H1 (cell line): ENCODE measurements around the gene SLIT3. TPM values are rescaled to one million over a fixed set of nuclear protein-coding genes. Genes with fewer than 3 reads are reported as not detected.

ENCODE experiments used
- CTCF ChIA-PET: fragments of 300-600 bp; sonication (Branson Sonifier 250); formaldehyde crosslinking; loops from one replicate; lab custom pipeline; 2021; ENCODE audit not compliant: partially characterized antibody; lab: Charles Lee
- POLR2A ChIA-PET: fragments of 300-600 bp; sonication (Branson Sonifier 250); formaldehyde crosslinking; loops from one replicate; lab custom pipeline; 2021; ENCODE audit warnings: inconsistent platforms; ENCODE audit not compliant: partially characterized antibody; lab: Charles Lee
- DNase-seq, 2 experiments: peaks; one replicate each; pipeline versions ENCODE4 v3.0.0 to v3.0.0-alpha.2; 2010 to 2022; ENCODE audit warnings: low spot score in 2 of 2, low read depth in 1 of 2, mixed read lengths in 1 of 2
- FAIRE-seq: peaks from 2 replicates; lab custom pipeline; 2011; peaks lifted over from hg19 to GRCh38; lab: Jason Lieb, UNC
- H2AFZ ChIP-seq: 2 replicates; pipeline ENCODE4 v1.8.1; 2012; ENCODE audit warnings: low read length, inconsistent platforms
- H2AK5ac ChIP-seq: 2 replicates; pipeline ENCODE4 v1.6.1; 2013; ENCODE audit warnings: low read depth, low read length
- H2BK120ac ChIP-seq: replicated peaks from 2 replicates; pipeline ENCODE3; 2013; ENCODE audit warnings: low read depth, low read length, inconsistent platforms
- H2BK12ac ChIP-seq: 2 replicates; pipeline ENCODE4 v1.6.1; 2013; ENCODE audit warnings: low read depth, low read length
- H2BK15ac ChIP-seq: 2 replicates; pipeline ENCODE4 v1.6.1; 2013; ENCODE audit warnings: low read length
- H2BK20ac ChIP-seq: 2 replicates; pipeline ENCODE4 v1.6.1; 2013; ENCODE audit warnings: low read length
- H2BK5ac ChIP-seq: 2 replicates; pipeline ENCODE4 v1.6.1; 2013; ENCODE audit warnings: low read depth, low read length
- H3K14ac ChIP-seq: 2 replicates; pipeline ENCODE4 v1.6.1; 2013; ENCODE audit warnings: inconsistent platforms; ENCODE audit not compliant: insufficient read length
- H3K18ac ChIP-seq: 2 replicates; pipeline ENCODE4 v1.6.1; 2013; ENCODE audit warnings: low read length; ENCODE audit errors: extremely low read depth
- H3K23ac ChIP-seq: 2 replicates; pipeline ENCODE4 v1.6.1; 2013; ENCODE audit warnings: inconsistent platforms; ENCODE audit not compliant: insufficient read length
- H3K23me2 ChIP-seq: 2 replicates; pipeline ENCODE4 v1.6.1; 2013; ENCODE audit warnings: low read depth, low read length
- H3K27ac ChIP-seq: 2 replicates; pipeline ENCODE4 v1.6.1; 2011; ENCODE audit warnings: low read depth, low read length, inconsistent platforms
- H3K27me3 ChIP-seq, 4 experiments: replicated peaks in 1 of 4; 1 replicate in 1 of 4; 2 replicates in 3 of 4; pipeline versions ENCODE4 v1.6.1 to v1.8.1; 2011 to 2013; ENCODE audit warnings: low read length in 3 of 4, mild to moderate bottlenecking in 3 of 4, inconsistent platforms in 2 of 4, mixed read lengths in 2 of 4, moderate library complexity in 1 of 4; ENCODE audit not compliant: control insufficient read depth in 3 of 4, insufficient read depth in 3 of 4; ENCODE audit errors: extremely low read depth in 1 of 4
- H3K36me3 ChIP-seq, 4 experiments: 2 replicates each; pipeline versions ENCODE4 v1.6.1 to v1.8.1; 2011 to 2013; ENCODE audit warnings: mild to moderate bottlenecking in 4 of 4, low read length in 3 of 4, moderate library complexity in 2 of 4, control low read depth in 1 of 4, inconsistent platforms in 1 of 4; ENCODE audit not compliant: insufficient read depth in 4 of 4, control insufficient read depth in 2 of 4
- H3K4ac ChIP-seq: replicated peaks from 2 replicates; pipeline ENCODE3; 2013; ENCODE audit warnings: low read length, low read depth, mixed read lengths, inconsistent platforms; ENCODE audit not compliant: insufficient read length
- H3K4me1 ChIP-seq, 4 experiments: replicated peaks in 1 of 4; 1 replicate in 1 of 4; 2 replicates in 3 of 4; pipeline versions ENCODE4 v1.6.1 to v1.8.1; 2011 to 2013; ENCODE audit warnings: low read length in 3 of 4, inconsistent platforms in 2 of 4, mixed read lengths in 1 of 4; ENCODE audit not compliant: insufficient read depth in 4 of 4, control insufficient read depth in 3 of 4
- H3K4me2 ChIP-seq, 2 experiments: 2 replicates each; pipeline versions ENCODE4 v1.6.1 to v1.8.1; 2011 to 2013; ENCODE audit warnings: low read depth in 2 of 2, low read length in 2 of 2, control low read depth in 1 of 2, inconsistent platforms in 1 of 2, mild to moderate bottlenecking in 1 of 2; ENCODE audit not compliant: insufficient read depth in 1 of 2
- H3K4me3 ChIP-seq, 4 experiments: fragments of 200-600, 300-600 bp in 1 of 4; sonication (generic), shearing (Covaris generic), sonication (Bioruptor Twin) in 1 of 4; 2 replicates each; pipeline versions ENCODE4 v1.5.1 to v1.8.1; 2011 to 2016; ENCODE audit warnings: low read length in 4 of 4, low read depth in 3 of 4, control low read depth in 2 of 4, inconsistent platforms in 2 of 4, mild to moderate bottlenecking in 2 of 4, mixed read lengths in 1 of 4, moderate library complexity in 1 of 4; ENCODE audit not compliant: insufficient read depth in 2 of 4; ENCODE audit errors: extremely low read depth in 1 of 4
- H3K56ac ChIP-seq: replicated peaks from 2 replicates; pipeline ENCODE3; 2013; ENCODE audit warnings: low read depth, mild to moderate bottlenecking, mixed read lengths, low read length, inconsistent platforms; ENCODE audit not compliant: insufficient read length
- H3K79me1 ChIP-seq: 2 replicates; pipeline ENCODE4 v1.6.1; 2013; ENCODE audit warnings: low read depth, low read length, control low read depth
- H3K79me2 ChIP-seq, 2 experiments: 2 replicates each; pipeline versions ENCODE4 v1.6.1 to v1.8.1; 2012 to 2013; ENCODE audit warnings: low read length in 2 of 2, mild to moderate bottlenecking in 2 of 2, inconsistent platforms in 1 of 2; ENCODE audit not compliant: insufficient read depth in 2 of 2, control insufficient read depth in 1 of 2
- H3K9ac ChIP-seq, 4 experiments: replicated peaks in 1 of 4; 1 replicate in 1 of 4; 2 replicates in 3 of 4; pipeline versions ENCODE4 v1.6.1 to v1.8.1; 2011 to 2013; ENCODE audit warnings: low read depth in 3 of 4, low read length in 3 of 4, control low read depth in 2 of 4, mild to moderate bottlenecking in 2 of 4, moderate library complexity in 2 of 4, inconsistent platforms in 1 of 4; ENCODE audit errors: extremely low read depth in 1 of 4
- H3K9me3 ChIP-seq, 2 experiments: 2 replicates each; pipeline versions ENCODE4 v1.6.1 to v1.8.1; 2012 to 2013; ENCODE audit warnings: mild to moderate bottlenecking in 2 of 2, moderate library complexity in 2 of 2, control low read depth in 1 of 2, inconsistent platforms in 1 of 2, low read depth in 1 of 2, low read length in 1 of 2, mixed read lengths in 1 of 2; ENCODE audit not compliant: insufficient read depth in 2 of 2
- H4K20me1 ChIP-seq, 2 experiments: replicated peaks in 1 of 2; 2 replicates each; pipeline versions ENCODE3 to v1.8.1; 2011 to 2013; ENCODE audit warnings: inconsistent platforms in 2 of 2, low read length in 2 of 2, mild to moderate bottlenecking in 1 of 2; ENCODE audit not compliant: insufficient read depth in 2 of 2, control insufficient read depth in 1 of 2
- H4K5ac ChIP-seq: 2 replicates; pipeline ENCODE4 v1.6.1; 2013; ENCODE audit warnings: low read length, low read depth, mixed read lengths, inconsistent platforms; ENCODE audit not compliant: insufficient read length
- H4K8ac ChIP-seq: 2 replicates; pipeline ENCODE4 v1.8.0; 2013; ENCODE audit warnings: mild to moderate bottlenecking, moderate library complexity, low read length, inconsistent platforms; ENCODE audit not compliant: insufficient read depth; ENCODE audit errors: extremely low read depth
- H4K91ac ChIP-seq: replicated peaks from 2 replicates; pipeline ENCODE3; 2013; ENCODE audit warnings: low read length, mixed read lengths, inconsistent platforms; ENCODE audit not compliant: insufficient read length
- BACH1 ChIP-seq: IDR thresholded peaks from 2 replicates; pipeline ENCODE4 v1.6.1; 2012; ENCODE audit warnings: low read length, improper control_type of control experiment
- BRCA1 ChIP-seq: IDR thresholded peaks from 2 replicates; pipeline ENCODE4 v1.6.1; 2012; ENCODE audit warnings: low read depth, low read length, improper control_type of control experiment
- CTBP2 ChIP-seq: IDR thresholded peaks from 2 replicates; pipeline ENCODE4 v1.7.0; 2011; ENCODE audit warnings: borderline replicate concordance, mild to moderate bottlenecking, moderate library complexity, mixed read lengths, low read length; ENCODE audit not compliant: insufficient read depth, insufficient read length
- RFX5 ChIP-seq: IDR thresholded peaks from 2 replicates; pipeline ENCODE4 v1.6.1; 2011; ENCODE audit warnings: low read depth, low read length, improper control_type of control experiment, borderline replicate concordance
- SIRT6 ChIP-seq: IDR thresholded peaks from one replicate; pipeline ENCODE4 v1.7.1; 2012; ENCODE audit warnings: low read length, inconsistent platforms
- SIX5 ChIP-seq: IDR thresholded peaks from 2 replicates; pipeline ENCODE4 v1.6.1; 2011; ENCODE audit warnings: mild to moderate bottlenecking, low read depth, low read length
- WGBS, 2 experiments: shearing (Covaris generic) in 1 of 2; methylation state at CpG; one replicate each; pipeline versions ENCODE4 v1.1.6 to v1.1.7; 2013 to 2015; ENCODE audit warnings: low lambda C conversion rate in 2 of 2, mixed read lengths in 2 of 2, inconsistent platforms in 1 of 2, low coverage in 1 of 2, missing lambda C conversion rate in 1 of 2; ENCODE audit not compliant: insufficient replicate concordance in 2 of 2, insufficient coverage in 1 of 2, insufficient read length in 1 of 2; ENCODE audit errors: extremely low coverage in 1 of 2, missing lambda C conversion rate in 1 of 2; 5-methylcytosine and 5-hydroxymethylcytosine counted together
- polyA plus RNA-seq, 7 experiments: library from polyadenylated mRNA; depleted of rRNA in 3 of 7; stranded (reverse) in 5 of 7; unstranded in 2 of 7; fragments of >200 nt in 5 of 7; fragments of 200-250 nt in 2 of 7; gene quantifications; 1 replicate in 5 of 7; 2 replicates in 1 of 7; 4 replicates in 1 of 7; pipeline versions ENCODE4 v1.2.1 to v1.2.3, GENCODE V29; 2011 to 2013; ENCODE audit warnings: missing spikeins in 2 of 7, mixed read lengths in 2 of 7
- total RNA-seq: library from RNA; stranded (reverse); fragmentation: NEBNext Ultra II Directional; extraction: Animal tissue kit (Norgen Biotek cat#: 25700); gene quantifications from 2 replicates; pipeline ENCODE4 v1.2.1, GENCODE V29; 2021
- TF ChIP-seq, protein P1 (sequence below): IDR thresholded peaks from 2 replicates; pipeline ENCODE4 v1.6.1; 2012; ENCODE audit warnings: low read length, inconsistent platforms

Gene SLIT3
- total and polyA plus RNA-seq, 2 of the 8 experiments (the other 6 are each of a cell fraction or from before 2014, with no cell fraction given): 1.1 to 1.2 TPM

GRCh38 chr5:168770996-168771395 lies 529.9 kb downstream of the SLIT3 start:
- Histone ChIP-seq H2BK5ac (no peak overlapping the region), H3K4ac (no peak overlapping the region), H3K4me1 (no peaks in the 10 kb centered on the region), H3K23ac (no peak overlapping the region), H3K36me3 (peaks cover 0 to 4% (median 0%) of the 10 kb centered on the region in 4 experiments; a peak in 1 of 8 replicates), H3K4me3 (no peak overlapping the region), H3K27ac (no peak overlapping the region), H4K8ac (no peak overlapping the region), H3K79me1 (no peaks in the 10 kb centered on the region), H3K56ac (no peak overlapping the region), H3K4me2 (no peak overlapping the region), H2BK12ac (no peak overlapping the region), H4K5ac (no peak overlapping the region), H4K20me1 (no peaks in the 10 kb centered on the region), H2AFZ (no peak overlapping the region), H2BK15ac (no peak overlapping the region), H3K23me2 (no peaks in the 10 kb centered on the region), H3K9ac (no peak overlapping the region), H3K27me3 (no peaks in the 10 kb centered on the region), H3K9me3 (peaks cover 0 to 6% of the 10 kb centered on the region in 2 experiments; a peak in 3 of 4 replicates), H4K91ac (no peak overlapping the region), H3K79me2 (no peaks in the 10 kb centered on the region), H2AK5ac (no peak overlapping the region), H2BK20ac (no peak overlapping the region), H3K18ac (no peak overlapping the region), H3K14ac (no peak overlapping the region), H2BK120ac (no peak overlapping the region)
- FAIRE-seq (no peak), DNase-seq (no peak)
- CTCF ChIA-PET: interaction anchor here (0.5 to 1.5 kb wide), 2 partner anchors 31 to 177 kb away, joined by 3 to 4 read pairs; no protein-coding TSS in a partner anchor
- POLR2A ChIA-PET: no interaction called here
- WGBS, 2 experiments: 70% methylated on average over 5 of the region's 5 CpGs; no CpG with 5 or more reads in 1 of the 2 experiments
- TF ChIP-seq BACH1: no peak
- TF ChIP-seq BRCA1: no peak
- no peak for TF ChIP-seq SIX5
- TF ChIP-seq SIRT6: no peak
- TF ChIP-seq CTBP2: no peak
- TF ChIP-seq, protein P1, sequence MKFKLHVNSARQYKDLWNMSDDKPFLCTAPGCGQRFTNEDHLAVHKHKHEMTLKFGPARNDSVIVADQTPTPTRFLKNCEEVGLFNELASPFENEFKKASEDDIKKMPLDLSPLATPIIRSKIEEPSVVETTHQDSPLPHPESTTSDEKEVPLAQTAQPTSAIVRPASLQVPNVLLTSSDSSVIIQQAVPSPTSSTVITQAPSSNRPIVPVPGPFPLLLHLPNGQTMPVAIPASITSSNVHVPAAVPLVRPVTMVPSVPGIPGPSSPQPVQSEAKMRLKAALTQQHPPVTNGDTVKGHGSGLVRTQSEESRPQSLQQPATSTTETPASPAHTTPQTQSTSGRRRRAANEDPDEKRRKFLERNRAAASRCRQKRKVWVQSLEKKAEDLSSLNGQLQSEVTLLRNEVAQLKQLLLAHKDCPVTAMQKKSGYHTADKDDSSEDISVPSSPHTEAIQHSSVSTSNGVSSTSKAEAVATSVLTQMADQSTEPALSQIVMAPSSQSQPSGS: no peak
- TF ChIP-seq RFX5: no peak
